GM18858 (cell line): ENCODE measurements around the gene SH2D4B.
A peak's percentile ranks its signal among the peaks of the same experiment; 100 is the strongest.

Experiments
- ATAC-seq: cut with Tn5 transposase; IDR thresholded peaks from one replicate; pipeline ENCODE4 v1.9.1; 2021; ENCODE audit not compliant: unreplicated experiment

Gene SH2D4B

DNA sequence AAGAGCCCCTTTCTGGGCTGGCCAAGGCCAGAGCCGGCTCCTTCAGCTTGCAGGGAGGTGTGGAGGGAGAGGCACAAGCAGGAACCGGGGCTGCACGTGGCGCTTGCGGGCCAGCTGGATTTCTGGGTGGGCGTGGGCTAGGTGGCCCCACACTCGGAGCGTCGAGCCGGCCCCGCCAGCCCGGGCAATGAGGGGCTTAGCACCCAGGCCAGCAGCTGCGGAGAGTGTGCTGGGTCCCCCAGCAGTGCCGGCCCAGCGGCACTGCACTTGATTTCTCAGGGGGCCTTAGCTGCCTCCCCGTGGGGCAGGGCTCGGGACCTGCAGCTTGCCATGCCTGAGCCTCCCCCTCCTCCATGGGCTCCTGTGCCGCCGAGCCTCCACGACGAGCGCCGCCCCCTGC lies 48.1 kb downstream of the SH2D4B start:
- ATAC-seq = no peak

DNA sequence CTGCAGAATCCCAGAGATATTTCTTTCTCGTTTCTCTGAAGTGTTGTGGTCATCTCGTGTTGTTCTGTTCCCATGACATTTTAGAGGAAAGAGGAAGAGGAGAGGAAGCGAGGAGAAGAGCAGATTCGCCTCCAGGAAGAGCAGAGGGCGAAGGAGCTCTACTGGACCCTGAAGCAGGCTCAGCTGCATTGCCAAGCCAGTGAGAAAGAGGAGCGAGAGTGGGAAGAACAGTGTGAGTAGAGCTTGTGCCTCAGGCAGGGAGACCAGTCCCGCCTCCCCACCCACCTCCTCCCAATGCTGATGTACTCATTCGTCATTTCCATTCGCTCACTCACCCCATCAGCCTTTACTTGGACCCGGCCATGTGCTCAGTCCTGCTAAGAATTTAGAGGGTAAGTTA lies 50.8 kb downstream of the SH2D4B start:
- ATAC-seq = no peak

DNA sequence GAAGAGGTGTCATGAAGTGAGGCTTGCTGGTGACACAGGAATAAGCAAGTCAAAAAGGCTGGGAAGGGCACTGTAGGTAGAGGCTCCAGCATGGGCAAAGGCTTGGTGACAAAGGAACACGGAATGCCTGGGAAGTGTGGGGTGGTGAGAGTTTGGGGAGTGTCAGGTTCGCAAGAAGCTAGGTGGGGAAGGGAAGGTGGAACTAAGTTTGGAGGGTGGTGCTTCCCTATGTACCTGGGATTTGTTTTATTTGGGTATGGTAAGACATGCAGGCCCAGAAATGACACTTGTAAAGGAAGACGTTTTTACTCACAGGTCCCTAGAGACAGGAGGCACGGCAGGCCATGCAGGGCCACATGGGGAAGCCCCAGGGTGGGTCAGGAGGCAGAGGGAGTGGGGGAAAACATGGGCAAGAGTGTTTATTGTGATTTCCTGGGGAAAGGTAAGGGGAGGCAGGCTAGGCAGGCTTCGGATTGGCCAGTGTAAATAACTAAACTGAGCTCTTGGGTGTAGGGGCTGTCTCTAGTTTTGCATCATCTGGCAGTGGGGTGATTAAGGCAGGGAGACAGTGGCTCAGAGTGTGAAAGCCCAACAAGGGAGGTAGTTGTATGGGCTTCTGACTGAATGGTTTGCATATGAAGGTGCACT lies 52.1 kb downstream of the SH2D4B start:
- peak; percentile 91 for ATAC-seq

DNA sequence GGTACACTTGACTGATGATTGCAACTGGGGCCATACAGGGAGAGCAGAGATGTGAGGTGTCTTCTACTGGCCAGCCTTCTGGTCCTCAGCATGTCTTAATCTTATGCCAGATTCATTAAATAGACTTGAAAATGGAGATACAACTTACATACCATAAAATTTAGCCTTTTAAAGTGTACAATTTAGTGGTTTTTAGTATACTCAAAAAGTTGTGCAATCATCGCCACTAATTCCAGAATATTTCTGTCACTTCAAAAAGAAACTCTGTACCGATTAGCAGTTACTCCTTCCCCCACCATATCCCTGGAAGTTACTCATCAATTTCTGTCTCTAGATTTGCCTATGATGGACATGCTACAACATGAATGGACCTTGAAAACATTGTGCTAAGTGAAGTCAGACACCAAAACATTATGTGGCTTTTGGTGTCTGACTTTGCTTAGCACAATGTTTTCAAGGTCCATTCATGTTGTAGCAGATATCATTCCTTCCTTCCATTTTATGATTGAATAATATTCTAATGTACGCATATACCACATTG lies 53.0 kb downstream of the SH2D4B start:
- no peak for ATAC-seq

DNA sequence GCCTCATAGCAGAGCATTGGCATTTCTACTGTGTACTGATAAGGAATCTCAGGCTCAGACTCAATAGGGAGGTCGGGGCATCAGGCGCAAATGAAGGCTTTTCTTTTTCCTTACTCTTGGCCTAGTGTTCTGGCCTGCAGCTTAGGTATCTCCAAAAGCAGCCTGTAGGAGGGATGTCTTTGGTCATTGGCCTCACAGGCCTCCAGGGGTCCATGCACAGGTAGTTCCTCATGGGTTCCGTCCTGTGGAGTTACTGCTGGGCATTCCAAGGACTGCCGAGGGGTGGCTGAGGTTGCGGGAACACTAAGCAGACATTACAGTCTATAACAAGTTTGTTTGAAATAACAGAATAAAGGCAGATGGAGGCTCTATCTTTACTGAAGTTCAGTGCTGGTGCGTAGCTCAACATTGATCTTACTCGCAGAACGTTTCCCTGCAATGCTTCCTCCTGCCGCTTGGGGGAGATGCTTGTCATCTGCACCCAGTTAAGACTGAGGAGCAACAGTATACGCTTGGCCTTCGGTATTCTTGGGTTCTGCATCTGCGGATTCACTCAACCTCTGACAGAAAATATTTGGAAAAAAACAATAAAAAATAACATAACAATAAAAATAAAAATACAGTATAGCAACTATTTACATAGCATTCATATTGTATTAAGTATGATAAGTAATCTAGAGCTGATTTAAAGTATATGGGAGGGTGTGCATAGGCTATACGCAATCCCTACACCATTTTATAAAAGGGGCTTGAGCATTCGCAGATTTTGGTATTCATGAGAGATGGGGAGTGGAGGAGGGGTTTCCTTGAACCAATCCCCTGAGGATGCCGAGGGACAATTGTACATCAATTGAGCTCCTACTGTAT lies 58.9 kb downstream of the SH2D4B start:
- ATAC-seq = peak; percentile 25

DNA sequence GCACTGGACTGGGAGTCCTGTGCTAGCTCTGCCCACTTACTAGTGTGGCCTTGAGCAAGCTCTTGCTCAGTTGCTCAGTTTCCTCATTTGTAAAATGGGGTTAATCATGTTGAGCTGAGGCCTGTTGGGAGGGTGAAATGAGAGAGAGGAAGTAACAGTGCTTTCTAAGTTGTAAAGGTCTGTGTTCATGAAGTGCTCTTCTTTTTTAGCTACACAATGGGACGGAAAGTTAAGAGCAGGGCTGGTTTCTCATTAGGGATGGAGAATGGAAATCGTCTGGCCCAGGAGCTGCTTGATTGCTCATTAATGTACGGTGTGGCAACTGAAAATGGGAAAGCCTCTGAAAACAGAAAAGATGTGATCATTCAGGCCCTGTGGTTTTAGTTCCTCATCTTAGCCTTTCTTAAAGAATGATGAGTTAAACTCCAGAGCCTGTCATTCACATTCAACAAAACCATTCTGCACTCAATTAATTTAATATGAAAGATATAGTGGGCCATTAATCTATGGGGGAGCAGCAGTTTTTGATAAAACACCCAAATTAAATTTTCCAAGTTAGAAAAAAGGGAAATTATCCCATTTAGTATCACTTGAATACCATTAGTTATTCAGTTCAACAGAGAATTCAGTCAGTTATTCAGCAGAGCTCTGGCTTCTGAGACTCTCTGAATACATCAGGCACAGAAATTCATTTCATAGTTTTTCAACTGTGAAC lies 60.5 kb downstream of the SH2D4B start:
- peak; percentile 38 for ATAC-seq

DNA sequence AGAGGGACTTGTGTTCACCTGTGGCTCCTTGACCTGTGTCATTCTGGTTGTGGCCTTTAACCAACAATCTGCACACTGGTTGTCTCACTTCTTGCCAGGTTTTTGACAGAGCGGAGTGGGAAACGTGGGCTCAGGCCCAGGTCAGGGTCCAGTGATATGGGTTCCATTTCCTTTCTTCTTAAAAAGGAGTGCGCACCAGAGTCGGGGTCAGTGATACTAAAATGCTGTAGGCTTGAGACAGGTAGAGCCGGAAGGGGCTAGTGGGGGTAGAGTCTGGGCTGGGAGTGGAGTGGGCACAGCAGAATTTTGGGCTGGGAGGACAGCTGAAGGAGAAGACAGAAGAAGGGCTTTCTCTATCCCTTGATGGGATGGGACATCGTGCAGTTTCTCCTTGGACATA lies 61.2 kb downstream of the SH2D4B start:
- ATAC-seq = no peak

DNA sequence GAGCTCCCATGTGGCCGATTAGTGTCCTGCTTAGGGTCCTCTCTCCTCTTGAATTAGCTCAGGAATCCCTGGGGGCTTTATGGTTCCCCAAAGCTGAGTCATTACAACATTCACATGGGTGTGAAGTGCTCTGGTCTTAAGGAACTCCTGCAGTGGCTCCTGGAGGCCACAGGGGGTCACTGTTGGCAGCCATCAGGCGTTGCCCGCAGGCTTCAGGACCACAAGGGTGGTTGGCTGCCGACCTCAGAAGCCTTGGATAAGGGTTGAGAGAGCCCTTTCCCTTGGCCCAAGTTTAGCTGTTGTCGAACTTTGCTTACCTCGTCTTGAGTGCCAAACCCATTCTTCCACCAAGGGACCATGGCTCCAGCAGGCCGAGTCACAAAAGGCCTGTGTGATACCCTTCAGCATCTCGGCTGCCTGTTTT lies 61.7 kb downstream of the SH2D4B start:
- peak; percentile 83 for ATAC-seq

DNA sequence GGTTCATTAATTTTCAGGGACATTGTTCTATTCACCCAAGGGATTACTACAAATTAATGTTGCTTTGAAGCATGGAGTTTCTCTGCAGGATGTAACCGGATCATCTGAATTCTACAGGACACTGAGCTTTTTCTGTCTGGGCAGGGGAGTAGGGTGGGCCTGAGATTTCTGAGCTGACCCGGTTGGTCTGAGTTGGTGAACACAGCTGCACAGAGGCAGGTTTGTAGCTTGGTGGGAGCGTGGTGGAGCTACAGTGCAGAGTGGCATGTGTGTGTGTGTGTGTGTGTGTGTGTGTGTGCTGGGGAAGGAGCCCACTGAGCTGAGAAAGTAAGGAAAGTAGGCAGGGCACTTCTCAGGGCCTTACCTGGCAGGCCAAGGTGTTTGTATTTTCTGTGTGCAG lies 62.6 kb downstream of the SH2D4B start:
- ATAC-seq = no peak

DNA sequence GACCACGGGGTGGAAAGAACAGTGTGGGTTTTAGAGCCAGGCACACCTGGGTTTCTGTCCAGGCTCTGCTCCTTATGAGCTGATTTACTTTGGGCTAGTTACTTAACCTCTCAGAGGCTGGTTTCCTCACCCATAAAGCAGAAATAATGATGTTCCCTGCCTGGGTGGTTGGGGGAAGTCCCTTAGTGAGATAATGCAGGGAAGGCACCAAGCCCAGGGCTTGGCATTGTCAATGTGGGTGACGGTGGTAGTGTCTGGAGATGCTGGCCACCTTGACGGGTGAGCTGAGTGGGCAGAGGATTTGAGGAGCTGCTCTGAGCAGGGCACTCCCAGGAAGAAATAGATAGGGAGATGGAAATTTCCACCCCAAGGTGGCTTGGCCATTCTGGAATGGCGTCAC lies 65.2 kb downstream of the SH2D4B start:
- ATAC-seq = no peak

DNA sequence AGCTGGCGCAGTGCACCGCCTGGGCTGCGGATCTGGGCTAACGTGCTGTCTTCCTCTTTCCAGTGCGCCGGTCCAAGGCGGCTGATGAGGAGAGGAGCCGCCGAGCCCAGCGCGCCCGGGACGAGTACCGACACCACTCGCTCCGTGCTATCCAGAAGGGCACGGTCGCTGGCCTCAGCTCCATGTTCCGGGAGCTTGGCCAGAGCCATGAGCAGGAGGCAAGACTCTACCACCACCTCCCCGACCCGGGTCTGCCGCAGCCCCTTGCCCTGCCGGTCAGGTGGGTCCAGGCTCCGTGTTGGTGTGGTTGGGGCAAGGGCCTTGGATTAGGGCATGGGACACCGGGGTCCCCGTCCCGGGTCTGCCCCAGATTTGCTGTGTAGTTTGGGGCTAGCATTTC lies 65.8 kb downstream of the SH2D4B start:
- no peak for ATAC-seq

DNA sequence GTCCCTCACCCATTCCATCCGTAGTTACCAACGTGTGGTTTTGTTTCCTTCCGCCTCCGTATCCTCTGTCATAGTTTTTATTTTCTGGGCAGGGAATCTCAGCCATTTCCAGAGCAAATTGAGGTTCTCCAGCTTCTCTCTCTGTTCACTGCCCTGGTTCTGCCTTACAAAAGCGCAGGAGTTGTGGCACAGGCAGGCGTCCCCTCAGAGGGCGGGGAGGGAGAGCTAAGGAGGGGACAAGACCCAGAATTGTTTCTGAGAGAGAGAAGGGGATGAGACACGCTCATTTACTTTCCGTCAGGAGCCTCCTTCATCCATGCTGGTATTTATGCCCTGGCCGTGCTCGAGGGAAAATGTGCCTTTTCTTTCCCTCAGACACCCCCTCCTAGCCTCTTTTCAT lies 71.0 kb downstream of the SH2D4B start:
- no peak for ATAC-seq

DNA sequence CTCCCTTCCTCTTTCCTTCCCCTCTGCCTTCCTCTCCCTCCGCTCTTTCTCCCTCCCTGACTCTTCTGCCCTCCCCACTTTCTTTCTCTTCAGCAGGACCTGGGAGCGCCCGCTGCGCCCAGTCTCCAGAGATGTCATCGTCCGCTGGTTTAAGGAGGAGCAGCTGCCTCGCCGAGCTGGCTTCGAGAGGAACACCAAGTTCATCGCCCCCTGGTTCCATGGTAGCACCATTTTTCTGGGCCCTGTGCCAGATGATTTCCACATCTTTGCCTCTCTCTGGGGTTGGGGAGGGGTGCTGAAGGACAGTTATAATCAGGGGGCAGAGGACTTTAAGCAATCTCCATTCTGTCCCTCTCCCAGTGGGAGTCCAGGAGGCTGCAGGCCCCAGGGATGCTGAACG lies 71.6 kb downstream of the SH2D4B start:
- ATAC-seq = no peak

DNA sequence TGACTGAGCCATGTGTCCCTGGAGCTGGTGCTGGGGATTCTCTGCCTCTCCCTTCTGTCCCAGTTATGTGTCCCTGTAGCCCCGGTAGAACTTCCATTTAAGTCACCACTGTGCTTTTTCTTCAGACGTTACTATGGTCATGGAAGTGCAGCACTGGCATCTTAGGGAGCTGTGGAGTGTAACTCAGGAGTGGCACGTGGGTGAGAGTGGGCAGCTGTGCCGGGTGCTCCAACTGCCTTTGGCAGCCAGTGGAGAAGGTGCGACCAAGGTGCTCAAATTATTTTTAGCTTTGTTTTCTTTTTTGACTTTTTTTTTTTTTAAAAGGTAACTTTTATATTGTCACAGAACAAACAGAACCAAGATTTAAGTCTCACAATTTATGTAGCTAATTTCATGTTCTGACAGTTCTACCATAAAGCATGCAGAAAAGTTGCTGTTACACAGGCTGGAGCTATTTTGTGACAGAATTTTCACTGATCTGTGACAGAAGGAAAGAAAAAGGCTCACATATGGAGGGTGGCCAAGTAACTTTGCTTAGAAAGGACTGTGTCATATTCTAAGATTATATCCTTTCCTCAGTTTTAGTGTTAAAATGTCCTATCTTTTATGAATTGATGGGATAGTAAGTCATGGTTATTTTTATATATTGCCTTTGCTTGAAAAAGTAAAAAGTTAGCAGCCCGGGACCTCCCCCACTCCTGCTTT lies 73.9 kb downstream of the SH2D4B start:
- no peak for ATAC-seq

DNA sequence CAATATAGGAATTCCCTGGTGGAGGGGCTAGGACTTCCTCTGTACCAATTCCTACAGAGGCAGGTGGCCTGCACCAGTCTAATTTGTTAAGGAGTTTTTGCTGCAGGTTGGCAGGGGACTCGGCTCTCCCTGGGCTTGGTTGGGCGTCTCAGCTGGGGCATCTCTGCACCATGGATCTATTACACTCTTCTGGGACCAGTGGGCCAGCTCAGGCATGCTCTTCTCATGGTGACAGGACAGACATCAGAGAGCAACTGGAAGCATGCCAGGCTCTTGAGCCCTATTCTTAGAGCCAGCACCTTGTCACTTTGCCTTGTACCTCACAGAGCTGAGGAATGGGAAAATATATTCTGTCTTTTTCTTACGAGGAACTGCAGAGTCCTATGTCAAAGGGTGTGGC lies 74.6 kb downstream of the SH2D4B start:
- ATAC-seq = no peak

DNA sequence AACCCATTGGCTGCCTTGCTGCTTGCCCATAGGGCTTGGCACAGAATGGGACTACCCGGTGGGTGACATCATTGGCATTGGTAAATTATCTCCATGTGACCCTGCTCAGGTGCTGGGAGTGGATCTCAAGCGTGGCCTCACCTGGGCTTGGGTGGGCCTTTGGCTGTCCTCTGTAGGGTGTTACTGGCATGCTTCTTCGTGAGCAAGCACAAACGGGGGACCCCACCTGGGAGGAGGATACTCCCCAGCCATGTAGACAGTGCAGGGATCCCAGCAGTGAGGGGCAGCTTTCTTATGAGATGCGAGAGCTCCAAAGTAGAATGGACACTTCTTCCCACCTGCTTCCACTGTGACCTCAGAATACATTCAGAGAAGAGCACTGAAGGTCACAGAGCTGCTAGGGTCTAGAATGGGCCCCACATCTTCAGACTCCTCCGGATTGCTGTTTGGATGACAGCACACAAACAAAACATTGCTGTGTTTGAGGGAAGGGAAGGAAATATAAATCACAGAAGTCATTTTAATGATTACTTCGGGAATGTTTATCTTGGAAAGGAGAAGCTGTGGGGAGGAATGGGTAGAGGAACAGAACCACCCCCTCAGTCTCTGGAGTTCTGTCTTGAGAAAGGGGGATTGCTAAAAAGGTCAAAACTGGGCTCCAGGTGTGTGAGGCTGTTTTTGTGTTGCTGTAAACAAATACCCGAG lies 75.9 kb downstream of the SH2D4B start:
- ATAC-seq = no peak

DNA sequence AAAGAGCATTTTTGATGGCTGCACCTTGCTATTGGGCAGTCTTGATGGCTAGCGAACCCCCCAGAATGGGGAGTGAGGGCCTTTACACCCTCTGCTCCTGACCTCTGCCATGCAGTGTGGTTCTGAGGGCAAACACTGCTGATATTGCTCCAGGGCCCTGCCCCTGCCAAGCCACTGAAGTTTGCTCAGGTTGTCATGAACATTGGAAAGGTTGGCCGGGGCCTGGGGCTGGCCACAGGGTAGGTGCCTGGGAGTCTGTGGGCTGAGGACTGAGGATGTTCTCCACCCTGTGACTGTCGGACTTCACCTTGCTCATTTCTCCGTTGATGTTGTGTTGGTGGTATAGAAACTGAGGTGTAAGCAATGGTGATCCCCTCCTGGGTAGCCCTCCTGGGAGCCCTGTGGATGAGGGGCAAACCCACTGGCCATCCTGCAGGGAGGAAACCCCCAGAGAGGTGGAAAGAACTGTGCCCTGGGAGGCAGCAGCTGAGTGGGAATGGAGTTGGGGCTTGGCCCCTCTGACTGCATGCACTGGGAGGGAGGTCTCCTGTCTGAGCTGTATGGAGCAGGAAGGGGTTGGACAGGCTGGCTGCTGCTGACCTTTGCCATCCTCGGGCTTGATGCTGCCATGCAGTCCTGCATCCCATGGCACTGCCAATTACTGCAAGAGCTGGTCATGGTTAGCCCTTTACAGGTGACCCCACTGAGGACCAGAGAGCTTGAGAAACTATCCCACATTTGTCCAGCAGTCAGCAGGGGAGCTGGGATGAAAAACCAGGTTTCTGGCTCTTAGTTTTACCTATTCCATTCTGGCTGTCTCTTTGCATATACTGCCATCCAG lies 77.1 kb downstream of the SH2D4B start:
- no peak for ATAC-seq

DNA sequence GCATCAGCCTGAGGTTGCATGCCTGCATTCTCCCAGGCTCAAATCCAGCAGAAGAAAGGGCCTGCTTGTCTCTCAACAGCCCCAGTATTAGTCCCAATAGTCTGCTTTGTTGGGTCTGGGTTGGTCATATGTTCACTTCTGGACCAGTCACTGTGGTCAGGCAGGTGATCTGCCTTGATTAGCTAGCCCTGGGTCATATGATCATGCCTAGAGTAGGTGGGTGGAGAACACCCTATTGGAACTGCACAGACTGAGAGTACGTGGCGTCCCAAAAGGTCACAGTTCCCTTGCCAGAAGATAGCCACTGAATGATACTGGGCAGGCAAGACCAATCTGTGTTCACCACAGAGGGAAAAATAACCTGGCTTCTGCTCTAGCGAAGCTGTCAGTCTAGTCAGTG lies 80.1 kb downstream of the SH2D4B start:
- ATAC-seq = no peak

DNA sequence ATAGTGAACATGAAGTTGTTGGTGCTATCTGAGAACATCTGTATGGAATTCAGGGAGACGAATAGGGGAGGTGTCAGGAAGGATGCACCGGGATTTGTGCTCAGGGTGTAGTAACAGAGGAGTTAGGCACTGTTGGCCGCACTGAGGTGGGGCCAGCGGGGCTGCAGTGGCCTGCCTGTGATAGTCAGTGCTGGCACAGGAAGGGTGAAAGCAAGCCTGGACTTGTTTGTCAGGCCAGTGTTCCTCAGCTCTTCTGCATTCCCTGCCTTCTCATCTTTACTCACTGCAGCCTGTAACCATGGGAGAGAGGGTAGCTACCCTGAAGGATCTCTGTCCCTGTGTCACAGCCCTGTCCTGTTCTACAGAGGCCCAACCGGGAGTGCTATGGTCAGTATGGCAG lies 81.3 kb downstream of the SH2D4B start:
- ATAC-seq = no peak

DNA sequence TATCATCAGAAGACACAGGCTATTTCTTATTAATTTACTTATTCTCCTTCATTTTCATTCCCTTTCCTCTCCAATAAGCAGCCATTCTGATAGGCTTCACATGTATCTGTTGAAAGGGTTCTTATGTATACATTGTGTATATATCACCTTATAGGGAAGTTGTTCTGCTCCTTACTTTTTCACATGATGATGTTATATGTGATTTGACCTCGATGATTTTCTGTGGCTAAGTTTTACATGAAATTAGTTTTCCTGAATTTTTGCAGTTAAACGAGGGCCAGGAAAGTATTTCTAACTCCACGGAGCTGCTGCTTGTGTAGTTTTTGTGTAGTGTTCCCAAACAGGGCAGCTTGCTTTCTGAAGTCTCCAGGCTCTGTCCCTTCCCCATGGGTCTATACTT lies 84.5 kb downstream of the SH2D4B start:
- no peak for ATAC-seq
